H1 (cell line): ENCODE measurements around the gene DHX34. TPM values are rescaled to one million over a fixed set of nuclear protein-coding genes. Genes with fewer than 3 reads are reported as not detected.
"Not testable (repeated sequence)": the region's sequence is repeated elsewhere in the genome, so short reads cannot be mapped to it uniquely, and the experiment has no call there.

Experiments used
- CTCF ChIA-PET: fragments of 300-600 bp; sonication (Branson Sonifier 250); formaldehyde crosslinking; loops from one replicate; lab custom pipeline; 2021; ENCODE audit not compliant: partially characterized antibody; lab: Charles Lee
- POLR2A ChIA-PET: fragments of 300-600 bp; sonication (Branson Sonifier 250); formaldehyde crosslinking; loops from one replicate; lab custom pipeline; 2021; ENCODE audit warnings: inconsistent platforms; ENCODE audit not compliant: partially characterized antibody; lab: Charles Lee
- DNase-seq, 2 experiments: peaks; one replicate each; pipeline versions ENCODE4 v3.0.0 to v3.0.0-alpha.2; 2010 to 2022; ENCODE audit warnings: low spot score in 2 of 2, low read depth in 1 of 2, mixed read lengths in 1 of 2
- FAIRE-seq: peaks from 2 replicates; lab custom pipeline; 2011; peaks lifted over from hg19 to GRCh38; lab: Jason Lieb, UNC
- H2AFZ ChIP-seq: 2 replicates; pipeline ENCODE4 v1.8.1; 2012; ENCODE audit warnings: low read length, inconsistent platforms
- H2AK5ac ChIP-seq: 2 replicates; pipeline ENCODE4 v1.6.1; 2013; ENCODE audit warnings: low read depth, low read length
- H2BK120ac ChIP-seq: replicated peaks from 2 replicates; pipeline ENCODE3; 2013; ENCODE audit warnings: low read depth, low read length, inconsistent platforms
- H2BK12ac ChIP-seq: 2 replicates; pipeline ENCODE4 v1.6.1; 2013; ENCODE audit warnings: low read depth, low read length
- H2BK15ac ChIP-seq: 2 replicates; pipeline ENCODE4 v1.6.1; 2013; ENCODE audit warnings: low read length
- H2BK20ac ChIP-seq: 2 replicates; pipeline ENCODE4 v1.6.1; 2013; ENCODE audit warnings: low read length
- H2BK5ac ChIP-seq: 2 replicates; pipeline ENCODE4 v1.6.1; 2013; ENCODE audit warnings: low read depth, low read length
- H3K14ac ChIP-seq: 2 replicates; pipeline ENCODE4 v1.6.1; 2013; ENCODE audit warnings: inconsistent platforms; ENCODE audit not compliant: insufficient read length
- H3K18ac ChIP-seq: 2 replicates; pipeline ENCODE4 v1.6.1; 2013; ENCODE audit warnings: low read length; ENCODE audit errors: extremely low read depth
- H3K23ac ChIP-seq: 2 replicates; pipeline ENCODE4 v1.6.1; 2013; ENCODE audit warnings: inconsistent platforms; ENCODE audit not compliant: insufficient read length
- H3K23me2 ChIP-seq: 2 replicates; pipeline ENCODE4 v1.6.1; 2013; ENCODE audit warnings: low read depth, low read length
- H3K27ac ChIP-seq: 2 replicates; pipeline ENCODE4 v1.6.1; 2011; ENCODE audit warnings: low read depth, low read length, inconsistent platforms
- H3K27me3 ChIP-seq, 4 experiments: replicated peaks in 1 of 4; 1 replicate in 1 of 4; 2 replicates in 3 of 4; pipeline versions ENCODE4 v1.6.1 to v1.8.1; 2011 to 2013; ENCODE audit warnings: low read length in 3 of 4, mild to moderate bottlenecking in 3 of 4, inconsistent platforms in 2 of 4, mixed read lengths in 2 of 4, moderate library complexity in 1 of 4; ENCODE audit not compliant: control insufficient read depth in 3 of 4, insufficient read depth in 3 of 4; ENCODE audit errors: extremely low read depth in 1 of 4
- H3K36me3 ChIP-seq, 4 experiments: 2 replicates each; pipeline versions ENCODE4 v1.6.1 to v1.8.1; 2011 to 2013; ENCODE audit warnings: mild to moderate bottlenecking in 4 of 4, low read length in 3 of 4, moderate library complexity in 2 of 4, control low read depth in 1 of 4, inconsistent platforms in 1 of 4; ENCODE audit not compliant: insufficient read depth in 4 of 4, control insufficient read depth in 2 of 4
- H3K4ac ChIP-seq: replicated peaks from 2 replicates; pipeline ENCODE3; 2013; ENCODE audit warnings: low read length, low read depth, mixed read lengths, inconsistent platforms; ENCODE audit not compliant: insufficient read length
- H3K4me1 ChIP-seq, 4 experiments: replicated peaks in 1 of 4; 1 replicate in 1 of 4; 2 replicates in 3 of 4; pipeline versions ENCODE4 v1.6.1 to v1.8.1; 2011 to 2013; ENCODE audit warnings: low read length in 3 of 4, inconsistent platforms in 2 of 4, mixed read lengths in 1 of 4; ENCODE audit not compliant: insufficient read depth in 4 of 4, control insufficient read depth in 3 of 4
- H3K4me2 ChIP-seq, 2 experiments: 2 replicates each; pipeline versions ENCODE4 v1.6.1 to v1.8.1; 2011 to 2013; ENCODE audit warnings: low read depth in 2 of 2, low read length in 2 of 2, control low read depth in 1 of 2, inconsistent platforms in 1 of 2, mild to moderate bottlenecking in 1 of 2; ENCODE audit not compliant: insufficient read depth in 1 of 2
- H3K4me3 ChIP-seq, 4 experiments: fragments of 200-600, 300-600 bp in 1 of 4; sonication (generic), shearing (Covaris generic), sonication (Bioruptor Twin) in 1 of 4; 2 replicates each; pipeline versions ENCODE4 v1.5.1 to v1.8.1; 2011 to 2016; ENCODE audit warnings: low read length in 4 of 4, low read depth in 3 of 4, control low read depth in 2 of 4, inconsistent platforms in 2 of 4, mild to moderate bottlenecking in 2 of 4, mixed read lengths in 1 of 4, moderate library complexity in 1 of 4; ENCODE audit not compliant: insufficient read depth in 2 of 4; ENCODE audit errors: extremely low read depth in 1 of 4
- H3K56ac ChIP-seq: replicated peaks from 2 replicates; pipeline ENCODE3; 2013; ENCODE audit warnings: low read depth, mild to moderate bottlenecking, mixed read lengths, low read length, inconsistent platforms; ENCODE audit not compliant: insufficient read length
- H3K79me1 ChIP-seq: 2 replicates; pipeline ENCODE4 v1.6.1; 2013; ENCODE audit warnings: low read depth, low read length, control low read depth
- H3K79me2 ChIP-seq, 2 experiments: 2 replicates each; pipeline versions ENCODE4 v1.6.1 to v1.8.1; 2012 to 2013; ENCODE audit warnings: low read length in 2 of 2, mild to moderate bottlenecking in 2 of 2, inconsistent platforms in 1 of 2; ENCODE audit not compliant: insufficient read depth in 2 of 2, control insufficient read depth in 1 of 2
- H3K9ac ChIP-seq, 4 experiments: replicated peaks in 1 of 4; 1 replicate in 1 of 4; 2 replicates in 3 of 4; pipeline versions ENCODE4 v1.6.1 to v1.8.1; 2011 to 2013; ENCODE audit warnings: low read depth in 3 of 4, low read length in 3 of 4, control low read depth in 2 of 4, mild to moderate bottlenecking in 2 of 4, moderate library complexity in 2 of 4, inconsistent platforms in 1 of 4; ENCODE audit errors: extremely low read depth in 1 of 4
- H3K9me3 ChIP-seq, 2 experiments: 2 replicates each; pipeline versions ENCODE4 v1.6.1 to v1.8.1; 2012 to 2013; ENCODE audit warnings: mild to moderate bottlenecking in 2 of 2, moderate library complexity in 2 of 2, control low read depth in 1 of 2, inconsistent platforms in 1 of 2, low read depth in 1 of 2, low read length in 1 of 2, mixed read lengths in 1 of 2; ENCODE audit not compliant: insufficient read depth in 2 of 2
- H4K20me1 ChIP-seq, 2 experiments: replicated peaks in 1 of 2; 2 replicates each; pipeline versions ENCODE3 to v1.8.1; 2011 to 2013; ENCODE audit warnings: inconsistent platforms in 2 of 2, low read length in 2 of 2, mild to moderate bottlenecking in 1 of 2; ENCODE audit not compliant: insufficient read depth in 2 of 2, control insufficient read depth in 1 of 2
- H4K5ac ChIP-seq: 2 replicates; pipeline ENCODE4 v1.6.1; 2013; ENCODE audit warnings: low read length, low read depth, mixed read lengths, inconsistent platforms; ENCODE audit not compliant: insufficient read length
- H4K8ac ChIP-seq: 2 replicates; pipeline ENCODE4 v1.8.0; 2013; ENCODE audit warnings: mild to moderate bottlenecking, moderate library complexity, low read length, inconsistent platforms; ENCODE audit not compliant: insufficient read depth; ENCODE audit errors: extremely low read depth
- H4K91ac ChIP-seq: replicated peaks from 2 replicates; pipeline ENCODE3; 2013; ENCODE audit warnings: low read length, mixed read lengths, inconsistent platforms; ENCODE audit not compliant: insufficient read length
- WGBS, 2 experiments: shearing (Covaris generic) in 1 of 2; methylation state at CpG; one replicate each; pipeline versions ENCODE4 v1.1.6 to v1.1.7; 2013 to 2015; ENCODE audit warnings: low lambda C conversion rate in 2 of 2, mixed read lengths in 2 of 2, inconsistent platforms in 1 of 2, low coverage in 1 of 2, missing lambda C conversion rate in 1 of 2; ENCODE audit not compliant: insufficient replicate concordance in 2 of 2, insufficient coverage in 1 of 2, insufficient read length in 1 of 2; ENCODE audit errors: extremely low coverage in 1 of 2, missing lambda C conversion rate in 1 of 2; 5-methylcytosine and 5-hydroxymethylcytosine counted together
- polyA plus RNA-seq, 7 experiments: library from polyadenylated mRNA; depleted of rRNA in 3 of 7; stranded (reverse) in 5 of 7; unstranded in 2 of 7; fragments of >200 nt in 5 of 7; fragments of 200-250 nt in 2 of 7; gene quantifications; 1 replicate in 5 of 7; 2 replicates in 1 of 7; 4 replicates in 1 of 7; pipeline versions ENCODE4 v1.2.1 to v1.2.3, GENCODE V29; 2011 to 2013; ENCODE audit warnings: missing spikeins in 2 of 7, mixed read lengths in 2 of 7
- total RNA-seq: library from RNA; stranded (reverse); fragmentation: NEBNext Ultra II Directional; extraction: Animal tissue kit (Norgen Biotek cat#: 25700); gene quantifications from 2 replicates; pipeline ENCODE4 v1.2.1, GENCODE V29; 2021

DHX34 gene
- total and polyA plus RNA-seq, 2 of the 8 experiments (the other 6 are each of a cell fraction or from before 2014, with no cell fraction given) = 17.5 to 24.3 TPM

GRCh38 chr19:47386582-47386981, 37.5 kb downstream of the DHX34 start:
- DNase-seq, H3K4ac ChIP-seq, H3K23ac ChIP-seq, H2AK5ac ChIP-seq, H2AFZ ChIP-seq, CTCF ChIA-PET, H4K5ac ChIP-seq, H4K8ac ChIP-seq, H4K20me1 ChIP-seq, H2BK20ac ChIP-seq, H3K27me3 ChIP-seq, H3K4me2 ChIP-seq, H3K4me1 ChIP-seq, H3K79me1 ChIP-seq, H3K9ac ChIP-seq, H2BK12ac ChIP-seq, H3K36me3 ChIP-seq, H3K27ac ChIP-seq, H3K56ac ChIP-seq, H4K91ac ChIP-seq, H2BK120ac ChIP-seq, H3K23me2 ChIP-seq, FAIRE-seq, H2BK15ac ChIP-seq, H3K79me2 ChIP-seq, H3K9me3 ChIP-seq, H3K4me3 ChIP-seq, H2BK5ac ChIP-seq, H3K18ac ChIP-seq, H3K14ac ChIP-seq: not testable (repeated sequence)
- WGBS, 2 experiments = 96% methylated on average over 10 of the region's 12 CpGs; no CpG with 5 or more reads in 1 of the 2 experiments
- POLR2A ChIA-PET = interaction anchor here (1.2 to 3.2 kb wide), 4 partner anchors 12 to 38 kb away, joined by 3 to 12 read pairs (median 6); partner anchors contain the start of gene DHX34

DNA sequence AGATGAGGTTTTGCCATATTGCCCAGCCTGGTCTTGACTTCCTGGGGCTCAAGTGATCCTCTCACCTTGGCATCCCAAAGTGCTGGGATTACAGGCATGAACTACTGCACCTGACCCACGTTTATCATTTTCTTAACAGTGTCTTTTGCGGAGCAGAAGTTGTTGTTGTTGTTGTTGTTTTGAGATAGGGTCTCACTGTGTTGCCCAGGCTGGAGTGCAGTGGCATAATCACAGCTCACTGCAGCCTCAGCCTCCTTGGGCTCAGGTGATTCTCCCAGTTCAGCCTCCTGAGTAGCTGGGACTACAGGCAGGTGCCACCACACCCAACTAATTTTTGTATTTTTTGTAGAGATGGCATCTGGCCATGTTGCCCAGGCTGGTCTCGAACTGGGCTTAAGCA, 38.5 kb downstream of the DHX34 start:
- DNase-seq, H3K79me2 ChIP-seq, H2BK5ac ChIP-seq, H2BK120ac ChIP-seq, H3K9me3 ChIP-seq, H3K4ac ChIP-seq, H2BK12ac ChIP-seq, H3K4me1 ChIP-seq, H2AFZ ChIP-seq, H4K20me1 ChIP-seq, H2AK5ac ChIP-seq, H2BK15ac ChIP-seq, H3K27ac ChIP-seq, H4K5ac ChIP-seq, H2BK20ac ChIP-seq, H3K4me2 ChIP-seq, H3K23ac ChIP-seq, H3K4me3 ChIP-seq, H4K8ac ChIP-seq, H3K56ac ChIP-seq, FAIRE-seq, H3K36me3 ChIP-seq, H3K79me1 ChIP-seq, H3K18ac ChIP-seq, H4K91ac ChIP-seq, H3K9ac ChIP-seq, H3K23me2 ChIP-seq, H3K27me3 ChIP-seq, CTCF ChIA-PET, H3K14ac ChIP-seq: not testable (repeated sequence)
- POLR2A ChIA-PET = interaction anchor here (0.6 to 1.3 kb wide), 2 partner anchors 13 to 95 kb away, joined by 3 to 5 read pairs; no protein-coding TSS in a partner anchor
- 96% methylated on average over 3 of the region's 3 CpGs; no CpG with 5 or more reads in 1 of the 2 experiments for WGBS, 2 experiments
